Stimulated activated CD8-positive, alpha-beta memory T cell treated with anti-CD3 and anti-CD28 coated beads, Interleukin-15, amount 100 ng/mL, for 4 hours (primary cell): ENCODE measurements around the gene CDR2.
A peak's percentile ranks its signal among the peaks of the same experiment; 100 is the strongest.
"Not testable (repeated sequence)": the region's sequence is repeated elsewhere in the genome, so short reads cannot be mapped to it uniquely, and the experiment has no call there.

ENCODE experiments used
- DNase-seq, 2 donors: peaks; one replicate each; pipeline ENCODE4 v3.0.0-alpha.2; 2020; ENCODE audit warnings: low read depth in 2 of 2

The CDR2 gene

GRCh38 chr16:22307838-22308237 is 66.6 kb downstream of the CDR2 start:
- no peak for DNase-seq

GRCh38 chr16:22306788-22307187 is 67.6 kb downstream of the CDR2 start:
- no peak for DNase-seq

GRCh38 chr16:22304411-22304810 is 70.0 kb downstream of the CDR2 start:
- no peak for DNase-seq

- DNase-seq, result no peak
These were observed 71.5 kb downstream of the CDR2 start for GRCh38 chr16:22302776-22303363.

GRCh38 chr16:22301423-22301822 is 73.0 kb downstream of the CDR2 start:
- DNase-seq, result not testable (repeated sequence)

- DNase-seq, result no peak
These were observed 73.9 kb downstream of the CDR2 start for GRCh38 chr16:22300427-22301071.

GRCh38 chr16:22299036-22299435 is 75.4 kb downstream of the CDR2 start:
- DNase-seq, result no peak

GRCh38 chr16:22297871-22298733 is 76.3 kb downstream of the CDR2 start:
- DNase-seq, result peak; percentile 42 to 59

- DNase-seq, result peak; percentile 98 to 99
These were observed 77.1 kb downstream of the CDR2 start, which contains the start of gene POLR3E for GRCh38 chr16:22297114-22297870. Gene POLR3E, plus strand, starts transcription at chr16:22297409. Its CDS starts 5,560 bp downstream, at chr16:22302969.

- no peak for DNase-seq
These were observed 78.0 kb downstream of the CDR2 start for GRCh38 chr16:22296225-22297113.
